ENCODE results near the gene TULP1.
"Not testable (repeated sequence)": the region's sequence is repeated elsewhere in the genome, so short reads cannot be mapped to it uniquely, and the experiment has no call there.

The TULP1 gene

DNA sequence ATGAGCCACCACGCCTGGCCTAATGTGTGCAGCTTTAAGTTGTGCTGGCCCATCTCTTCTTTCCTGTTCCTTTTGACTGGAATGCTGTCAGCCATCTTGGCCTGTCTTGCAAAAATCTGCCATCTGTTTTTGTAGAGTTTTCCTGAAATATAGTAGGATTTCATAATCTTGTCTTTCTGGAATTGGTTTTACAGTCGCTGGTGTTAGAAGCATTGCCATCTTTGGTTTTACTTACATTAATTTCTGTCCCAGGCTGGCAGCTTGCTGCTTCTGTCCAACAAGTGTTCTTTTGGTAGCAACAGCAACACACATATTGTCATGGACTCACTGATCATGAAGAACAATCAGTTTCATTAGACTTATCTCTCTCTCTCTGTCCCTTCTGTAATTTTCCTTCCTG is 29.1 kb upstream of the TULP1 start:
- H3F3A ChIP-seq (ENCODE audit: insufficient read depth, low read length), result no peaks in the 10 kb centered on the region
- no peaks in the 10 kb centered on the region for H4K20me1 ChIP-seq (ENCODE audit: insufficient read depth, low read length)
- peaks cover 8% of the 10 kb centered on the region; the same call in 1 of the 2 replicates for H3K27me3 ChIP-seq (ENCODE audit: insufficient read depth, low read length)
- peaks cover 6% of the 10 kb centered on the region; the same call in 1 of the 2 replicates for H3K9me3 ChIP-seq (ENCODE audit: low read length)
- H3K79me2 ChIP-seq (ENCODE audit: insufficient read depth, low read length), result no peaks in the 10 kb centered on the region
- H3K9me2 ChIP-seq (ENCODE audit: low read depth, low read length), result no peaks in the 10 kb centered on the region
- no peaks in the 10 kb centered on the region for H3K4me1 ChIP-seq (ENCODE audit: insufficient read depth, low read length, severe bottlenecking)
- H3K4me3 ChIP-seq (ENCODE audit: low read depth, low read length, poor library complexity, severe bottlenecking), result no peak overlapping the region
- TF ChIP-seq, protein P1, sequence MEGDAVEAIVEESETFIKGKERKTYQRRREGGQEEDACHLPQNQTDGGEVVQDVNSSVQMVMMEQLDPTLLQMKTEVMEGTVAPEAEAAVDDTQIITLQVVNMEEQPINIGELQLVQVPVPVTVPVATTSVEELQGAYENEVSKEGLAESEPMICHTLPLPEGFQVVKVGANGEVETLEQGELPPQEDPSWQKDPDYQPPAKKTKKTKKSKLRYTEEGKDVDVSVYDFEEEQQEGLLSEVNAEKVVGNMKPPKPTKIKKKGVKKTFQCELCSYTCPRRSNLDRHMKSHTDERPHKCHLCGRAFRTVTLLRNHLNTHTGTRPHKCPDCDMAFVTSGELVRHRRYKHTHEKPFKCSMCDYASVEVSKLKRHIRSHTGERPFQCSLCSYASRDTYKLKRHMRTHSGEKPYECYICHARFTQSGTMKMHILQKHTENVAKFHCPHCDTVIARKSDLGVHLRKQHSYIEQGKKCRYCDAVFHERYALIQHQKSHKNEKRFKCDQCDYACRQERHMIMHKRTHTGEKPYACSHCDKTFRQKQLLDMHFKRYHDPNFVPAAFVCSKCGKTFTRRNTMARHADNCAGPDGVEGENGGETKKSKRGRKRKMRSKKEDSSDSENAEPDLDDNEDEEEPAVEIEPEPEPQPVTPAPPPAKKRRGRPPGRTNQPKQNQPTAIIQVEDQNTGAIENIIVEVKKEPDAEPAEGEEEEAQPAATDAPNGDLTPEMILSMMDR (IDR thresholded peaks at IDR 0.05; ENCODE audit: low read length), result no peak
- no peak for TF ChIP-seq EZH2 (IDR thresholded peaks at IDR 0.05; ENCODE audit: borderline replicate concordance, low read length)
- peaks cover 3% of the 10 kb centered on the region; the same call in 1 of the 2 replicates for H3K36me3 ChIP-seq (ENCODE audit: insufficient read depth, low read length)
- no peak overlapping the region for H3K4me2 ChIP-seq (ENCODE audit: low read length)
- H3K27ac ChIP-seq (ENCODE audit: low read depth, low read length, poor library complexity, severe bottlenecking), result no peak overlapping the region
- no peak overlapping the region for H3K9ac ChIP-seq (ENCODE audit: low read length)
- H2AFZ ChIP-seq (ENCODE audit: low read length), result no peak overlapping the region

DNA sequence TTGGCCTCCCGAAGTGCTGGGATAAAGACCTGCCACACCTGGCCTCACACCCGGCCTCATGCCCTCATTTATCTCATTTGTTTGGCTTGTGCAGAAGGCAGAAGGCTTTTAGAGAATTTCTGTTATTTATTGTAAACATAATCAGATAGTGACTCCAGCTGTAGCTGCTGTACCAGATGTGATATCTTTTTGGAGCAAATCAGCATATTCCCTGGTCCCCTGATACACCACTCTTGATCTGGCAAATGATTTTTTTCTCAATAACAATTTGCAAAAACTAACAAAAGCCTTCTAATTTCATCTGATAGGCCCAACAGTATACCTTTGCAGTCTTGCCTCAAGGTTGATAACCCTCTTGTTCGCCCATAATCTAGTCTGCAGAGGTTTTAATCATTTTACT is 26.5 kb upstream of the TULP1 start:
- no peaks in the 10 kb centered on the region for H3F3A ChIP-seq (ENCODE audit: insufficient read depth, low read length)

DNA sequence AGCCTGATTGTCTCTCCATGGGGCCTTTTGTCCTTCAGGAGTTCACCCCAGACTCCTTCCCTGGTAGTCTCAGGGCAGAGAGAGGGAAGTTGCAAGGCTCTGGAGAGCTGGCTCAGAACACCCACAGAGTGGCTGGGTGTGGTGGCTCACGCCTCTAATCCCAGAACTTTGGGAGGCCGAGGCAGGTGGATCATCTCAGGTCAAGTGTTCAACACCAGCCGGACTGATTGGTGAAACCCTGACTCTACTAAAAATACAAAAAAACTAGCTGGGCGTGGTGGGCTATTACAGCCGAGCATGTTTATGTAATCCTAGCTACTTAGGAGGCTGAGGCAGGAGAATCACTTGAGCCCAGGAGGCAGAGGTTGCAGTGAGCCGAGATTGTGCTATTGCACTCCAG is 23.2 kb upstream of the TULP1 start:
- H3K27ac ChIP-seq (ENCODE audit: low read depth, low read length, poor library complexity, severe bottlenecking); H3K36me3 ChIP-seq (ENCODE audit: insufficient read depth, low read length); H3K4me1 ChIP-seq (ENCODE audit: insufficient read depth, low read length, severe bottlenecking); H3F3A ChIP-seq (ENCODE audit: insufficient read depth, low read length); H3K4me2 ChIP-seq (ENCODE audit: low read length); H2AFZ ChIP-seq (ENCODE audit: low read length); H3K27me3 ChIP-seq (ENCODE audit: insufficient read depth, low read length); H4K20me1 ChIP-seq (ENCODE audit: insufficient read depth, low read length); H3K9me3 ChIP-seq (ENCODE audit: low read length); H3K9me2 ChIP-seq (ENCODE audit: low read depth, low read length); H3K9ac ChIP-seq (ENCODE audit: low read length); H3K4me3 ChIP-seq (ENCODE audit: low read depth, low read length, poor library complexity, severe bottlenecking); H3K79me2 ChIP-seq (ENCODE audit: insufficient read depth, low read length): not testable (repeated sequence)

More for the DNA sequence above, 26.5 kb upstream of the TULP1 start:
- TF ChIP-seq EZH2 (IDR thresholded peaks at IDR 0.05; ENCODE audit: borderline replicate concordance, low read length), result no peak
- TF ChIP-seq, protein P1 (IDR thresholded peaks at IDR 0.05; ENCODE audit: low read length), result no peak
- H3K4me1 ChIP-seq (ENCODE audit: insufficient read depth, low read length, severe bottlenecking), result no peaks in the 10 kb centered on the region
- H3K9me2 ChIP-seq (ENCODE audit: low read depth, low read length), result no peaks in the 10 kb centered on the region
- H3K9me3 ChIP-seq (ENCODE audit: low read length), result peaks cover 6% of the 10 kb centered on the region; the same call in 1 of the 2 replicates
- H3K4me3 ChIP-seq (ENCODE audit: low read depth, low read length, poor library complexity, severe bottlenecking), result no peak overlapping the region
- H3K79me2 ChIP-seq (ENCODE audit: insufficient read depth, low read length), result no peaks in the 10 kb centered on the region
- H2AFZ ChIP-seq (ENCODE audit: low read length), result no peak overlapping the region
- no peaks in the 10 kb centered on the region for H4K20me1 ChIP-seq (ENCODE audit: insufficient read depth, low read length)
- peaks cover 3% of the 10 kb centered on the region; the same call in 1 of the 2 replicates for H3K36me3 ChIP-seq (ENCODE audit: insufficient read depth, low read length)
- H3K27ac ChIP-seq (ENCODE audit: low read depth, low read length, poor library complexity, severe bottlenecking), result no peak overlapping the region
- no peak overlapping the region for H3K9ac ChIP-seq (ENCODE audit: low read length)
- no peak overlapping the region for H3K4me2 ChIP-seq (ENCODE audit: low read length)
- H3K27me3 ChIP-seq (ENCODE audit: insufficient read depth, low read length), result peaks cover 8% of the 10 kb centered on the region; the same call in 1 of the 2 replicates

DNA sequence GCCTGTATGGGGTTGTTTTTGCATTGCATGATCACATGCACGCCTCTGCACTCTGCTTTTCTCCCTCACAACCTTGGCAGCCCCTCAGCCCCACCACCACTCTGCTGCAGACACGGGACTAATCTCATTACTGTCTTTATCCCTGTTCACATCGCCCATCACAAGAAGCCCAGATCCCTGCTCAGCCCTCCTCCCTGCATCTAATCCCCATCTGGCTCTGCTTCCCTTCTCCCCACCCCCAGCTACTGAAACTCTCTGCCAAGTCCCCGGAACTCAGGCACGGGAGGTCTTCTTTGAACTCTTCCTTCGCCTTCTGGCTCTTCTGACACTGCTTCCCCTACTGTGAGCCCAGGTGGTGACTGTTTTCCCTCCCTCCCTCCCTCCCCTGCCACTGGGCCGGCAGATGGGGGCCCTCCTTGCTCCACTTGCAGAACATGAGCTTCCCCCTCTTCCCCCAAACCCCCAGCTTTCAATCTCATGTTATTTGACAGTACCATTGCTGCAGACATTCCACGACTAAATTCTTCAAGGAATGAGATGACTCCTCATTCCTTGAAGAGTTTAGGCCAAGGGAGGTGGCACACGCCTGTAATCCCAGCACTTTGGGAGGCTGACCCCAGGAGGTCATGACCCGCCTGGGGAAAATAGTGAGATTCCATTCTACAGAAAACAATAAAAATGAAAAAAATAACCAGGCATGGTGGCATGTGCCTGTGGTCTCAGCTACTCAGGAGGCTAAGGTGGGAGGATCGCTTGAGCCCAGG is 21.9 kb upstream of the TULP1 start:
- Histone ChIP-seq H3K27ac (ENCODE audit: low read depth, low read length, poor library complexity, severe bottlenecking) (no peak overlapping the region), H3K9ac (ENCODE audit: low read length) (no peak overlapping the region), H3K79me2 (ENCODE audit: insufficient read depth, low read length) (no peaks in the 10 kb centered on the region), H3K4me3 (ENCODE audit: low read depth, low read length, poor library complexity, severe bottlenecking) (no peak overlapping the region), H3K36me3 (ENCODE audit: insufficient read depth, low read length) (no peaks in the 10 kb centered on the region), H2AFZ (ENCODE audit: low read length) (no peak overlapping the region), H3K4me1 (ENCODE audit: insufficient read depth, low read length, severe bottlenecking) (no peaks in the 10 kb centered on the region), H4K20me1 (ENCODE audit: insufficient read depth, low read length) (no peaks in the 10 kb centered on the region), H3F3A (ENCODE audit: insufficient read depth, low read length) (no peaks in the 10 kb centered on the region), H3K9me3 (ENCODE audit: low read length) (no peaks in the 10 kb centered on the region), H3K27me3 (ENCODE audit: insufficient read depth, low read length) (0 out of 2 replicates have a peak, but pooled peaks cover 5% of the 10 kb centered on the region), H3K4me2 (ENCODE audit: low read length) (no peak overlapping the region), H3K9me2 (ENCODE audit: low read depth, low read length) (no peaks in the 10 kb centered on the region)
- no peak for TF ChIP-seq EZH2 (IDR thresholded peaks at IDR 0.05; ENCODE audit: borderline replicate concordance, low read length)
- TF ChIP-seq, protein P1 (IDR thresholded peaks at IDR 0.05; ENCODE audit: low read length), result no peak
